ENCODE data around the gene LIN7A. TPM values are rescaled to one million over a fixed set of nuclear protein-coding genes. Genes with fewer than 3 reads are reported as not detected.

The LIN7A gene
- total and polyA plus RNA-seq, 5 donors = 9.2 to 22.3 (median 19.3) TPM

DNA sequence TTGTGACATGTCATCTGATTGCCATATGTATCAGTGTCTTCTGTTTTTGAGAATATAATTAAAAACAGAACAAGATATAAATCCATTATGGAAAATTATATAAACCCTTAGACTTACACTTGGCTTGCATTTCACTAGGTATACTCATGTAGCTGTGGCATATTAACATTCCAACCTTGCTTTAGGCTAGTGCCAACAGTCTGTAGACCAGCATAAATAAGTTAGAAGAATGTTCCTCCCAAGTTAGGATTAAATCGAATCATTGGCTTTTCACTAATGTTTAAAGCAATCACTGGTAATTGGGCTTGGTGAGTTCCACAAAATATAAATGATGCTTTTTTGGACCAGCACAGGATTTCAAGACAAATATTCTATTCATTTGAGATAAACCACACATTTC lies 103.0 kb downstream of the LIN7A start:
- H3K27me3 ChIP-seq (ENCODE audit: control insufficient read depth, insufficient read depth) = no peaks in the 10 kb centered on the region
- H3K4me3 ChIP-seq (ENCODE audit: low read length) = no peak overlapping the region
- no peaks in the 10 kb centered on the region for H3K9me3 ChIP-seq (ENCODE audit: control insufficient read depth, low read length)
- peaks cover 1% of the 10 kb centered on the region for H3K4me1 ChIP-seq (ENCODE audit: control insufficient read depth, insufficient read depth, low read length)
- 0% methylated on average over 1 of the region's 1 CpG for WGBS
- intact Hi-C loops (cut with DNase I) = loop anchor here (5.0 to 10.0 kb wide), 3 partner anchors 100 to 113 kb away; partner anchors contain the start of gene LIN7A (in 3 of the 4)
- no peak for DNase-seq
- no peak for ATAC-seq
- no peak overlapping the region for H3K27ac ChIP-seq (ENCODE audit: low read length)

GRCh38 chr12:80830533-80831088 lies 107.1 kb downstream of the LIN7A start:
- Histone ChIP-seq H3K27me3 (ENCODE audit: control insufficient read depth, insufficient read depth) (no peaks in the 10 kb centered on the region), H3K27ac (ENCODE audit: low read length) (peak overlapping the region; percentile 27), H3K9me3 (ENCODE audit: control insufficient read depth, low read length) (no peaks in the 10 kb centered on the region), H3K4me3 (ENCODE audit: low read length) (no peak overlapping the region), H3K4me1 (ENCODE audit: control insufficient read depth, insufficient read depth, low read length) (no peaks in the 10 kb centered on the region)
- WGBS = 71% methylated on average over 4 of the region's 4 CpGs
- intact Hi-C loops (cut with DNase I) = loop anchor here in 2 of 4 donors (10.0 kb wide), 1 partner anchor 104 kb away; the partner anchor contains the start of gene LIN7A (in 2 of the 2)
- DNase-seq (no peak), ATAC-seq (peak; percentile 35 to 59)

DNA sequence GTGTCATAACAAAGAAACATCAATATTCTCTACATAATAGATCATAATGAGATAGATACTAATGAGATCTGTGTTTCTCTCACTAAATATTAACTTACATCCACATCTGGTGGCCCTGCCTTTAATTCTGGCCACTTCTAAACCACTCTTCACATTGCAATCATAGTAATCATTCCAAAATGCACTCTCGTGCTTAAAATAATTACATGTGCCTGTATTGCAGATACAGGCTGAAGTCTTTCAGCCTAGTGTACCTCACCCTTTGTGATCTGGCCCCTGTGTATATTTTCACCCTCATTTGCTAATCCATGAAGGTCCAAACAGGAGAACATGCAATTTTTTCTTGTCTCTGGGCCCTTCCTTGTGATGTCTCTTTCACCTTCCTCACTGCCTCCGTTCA lies 108.0 kb downstream of the LIN7A start:
- DNase-seq (no peak), ATAC-seq (peak in 1 of 2 donors; percentile 64)
- no peak overlapping the region for H3K27ac ChIP-seq (ENCODE audit: low read length)
- H3K4me3 ChIP-seq (ENCODE audit: low read length) = no peak overlapping the region
- H3K9me3 ChIP-seq (ENCODE audit: control insufficient read depth, low read length) = no peaks in the 10 kb centered on the region
- WGBS = 61% methylated on average over 2 of the region's 2 CpGs
- intact Hi-C loops (cut with DNase I) = loop anchor here in 2 of 4 donors (10.0 kb wide), 1 partner anchor 105 kb away; the partner anchor contains the start of gene LIN7A (in 2 of the 2)
- no peaks in the 10 kb centered on the region for H3K27me3 ChIP-seq (ENCODE audit: control insufficient read depth, insufficient read depth)
- H3K4me1 ChIP-seq (ENCODE audit: control insufficient read depth, insufficient read depth, low read length) = no peaks in the 10 kb centered on the region

DNA sequence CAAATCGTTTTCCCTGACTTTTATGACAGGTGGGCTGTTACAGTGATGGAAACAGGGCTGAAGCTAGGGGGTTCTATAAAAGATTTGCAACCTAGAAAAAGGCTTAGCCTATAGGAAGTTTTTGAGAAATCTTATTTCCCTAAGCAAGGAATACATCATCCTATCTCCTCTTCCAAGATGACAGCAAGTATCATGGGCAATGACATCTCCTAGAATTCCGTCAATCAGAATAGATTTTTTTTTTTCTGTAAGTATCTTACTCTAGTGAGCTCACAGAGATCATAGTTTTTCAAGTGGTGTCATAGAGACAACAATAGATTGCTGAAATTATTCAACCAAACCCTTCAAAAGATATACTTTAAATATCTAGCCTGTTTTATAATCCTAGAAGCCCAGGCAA lies 112.2 kb downstream of the LIN7A start:
- intact Hi-C loops (cut with DNase I) = no loop called here
- no peak overlapping the region for H3K4me3 ChIP-seq (ENCODE audit: low read length)
- WGBS = 69% methylated on average over 2 of the region's 2 CpGs
- DNase-seq = no peak
- no peaks in the 10 kb centered on the region for H3K27me3 ChIP-seq (ENCODE audit: control insufficient read depth, insufficient read depth)
- no peaks in the 10 kb centered on the region for H3K4me1 ChIP-seq (ENCODE audit: control insufficient read depth, insufficient read depth, low read length)
- no peak overlapping the region for H3K27ac ChIP-seq (ENCODE audit: low read length)
- H3K9me3 ChIP-seq (ENCODE audit: control insufficient read depth, low read length) = no peaks in the 10 kb centered on the region
- no peak for ATAC-seq

DNA sequence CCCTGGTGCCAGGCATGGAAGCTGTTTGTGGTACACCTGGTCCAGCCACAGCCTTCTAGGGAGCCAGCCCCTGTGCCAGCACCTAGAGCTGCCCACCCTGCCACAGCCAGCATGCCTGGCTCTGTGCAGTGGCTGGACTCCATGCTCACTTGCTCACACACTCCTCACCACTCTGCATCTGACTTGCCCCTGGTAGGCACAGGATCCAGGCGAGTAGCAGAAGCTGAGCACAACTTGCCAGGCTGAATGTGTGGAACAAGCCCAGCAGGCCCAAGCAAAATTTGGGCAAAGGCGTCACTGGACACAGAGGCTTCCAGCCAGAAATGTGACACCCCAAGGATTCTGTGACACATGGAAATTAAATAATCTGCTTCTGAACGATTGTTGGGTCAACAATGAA lies 114.3 kb downstream of the LIN7A start:
- 65% methylated on average over 3 of the region's 3 CpGs for WGBS
- peak in 1 of 2 donors; percentile 33 for ATAC-seq

GRCh38 chr12:80821513-80822000 lies 116.2 kb downstream of the LIN7A start:
- WGBS = 79% methylated on average over 4 of the region's 4 CpGs
- peak in 1 of 3 donors; percentile 37 for DNase-seq
- Histone ChIP-seq H3K27me3 (ENCODE audit: control insufficient read depth, insufficient read depth) (no peaks in the 10 kb centered on the region), H3K4me3 (ENCODE audit: low read length) (no peak overlapping the region), H3K27ac (ENCODE audit: low read length) (no peak overlapping the region), H3K9me3 (ENCODE audit: control insufficient read depth, low read length) (no peaks in the 10 kb centered on the region), H3K4me1 (ENCODE audit: control insufficient read depth, insufficient read depth, low read length) (no peaks in the 10 kb centered on the region)
- ATAC-seq = peak in 1 of 2 donors; percentile 36
- intact Hi-C loops (cut with DNase I) = no loop called here

More for the DNA sequence above, 114.3 kb downstream of the LIN7A start:
- Histone ChIP-seq H3K27me3 (ENCODE audit: control insufficient read depth, insufficient read depth) (no peaks in the 10 kb centered on the region), H3K4me1 (ENCODE audit: control insufficient read depth, insufficient read depth, low read length) (no peaks in the 10 kb centered on the region), H3K4me3 (ENCODE audit: low read length) (no peak overlapping the region), H3K27ac (ENCODE audit: low read length) (no peak overlapping the region), H3K9me3 (ENCODE audit: control insufficient read depth, low read length) (no peaks in the 10 kb centered on the region)
- DNase-seq = peak in 1 of 3 donors; percentile 36
- intact Hi-C loops (cut with DNase I) = no loop called here

- H3K27ac ChIP-seq (ENCODE audit: low read length) = no peak overlapping the region
- no peak for DNase-seq
- H3K4me1 ChIP-seq (ENCODE audit: control insufficient read depth, insufficient read depth, low read length) = no peaks in the 10 kb centered on the region
- no peaks in the 10 kb centered on the region for H3K27me3 ChIP-seq (ENCODE audit: control insufficient read depth, insufficient read depth)
- H3K4me3 ChIP-seq (ENCODE audit: low read length) = no peak overlapping the region
- no peak for ATAC-seq
- intact Hi-C loops (cut with DNase I) = no loop called here
- H3K9me3 ChIP-seq (ENCODE audit: control insufficient read depth, low read length) = no peaks in the 10 kb centered on the region
Observed at GRCh38 chr12:80818878-80819277, 118.9 kb downstream of the LIN7A start.

- H3K4me3 ChIP-seq (ENCODE audit: low read length) = no peak overlapping the region
- H3K27ac ChIP-seq (ENCODE audit: low read length) = no peak overlapping the region
- H3K4me1 ChIP-seq (ENCODE audit: control insufficient read depth, insufficient read depth, low read length) = no peaks in the 10 kb centered on the region
- intact Hi-C loops (cut with DNase I) = no loop called here
- ATAC-seq = no peak
- no peaks in the 10 kb centered on the region for H3K9me3 ChIP-seq (ENCODE audit: control insufficient read depth, low read length)
- DNase-seq = no peak
- no peaks in the 10 kb centered on the region for H3K27me3 ChIP-seq (ENCODE audit: control insufficient read depth, insufficient read depth)
Observed at GRCh38 chr12:80815351-80815750, 122.4 kb downstream of the LIN7A start.

GRCh38 chr12:80814453-80814852 lies 123.3 kb downstream of the LIN7A start:
- Histone ChIP-seq H3K4me3 (ENCODE audit: low read length) (no peak overlapping the region), H3K27ac (ENCODE audit: low read length) (no peak overlapping the region), H3K27me3 (ENCODE audit: control insufficient read depth, insufficient read depth) (no peaks in the 10 kb centered on the region), H3K4me1 (ENCODE audit: control insufficient read depth, insufficient read depth, low read length) (no peaks in the 10 kb centered on the region), H3K9me3 (ENCODE audit: control insufficient read depth, low read length) (no peaks in the 10 kb centered on the region)
- intact Hi-C loops (cut with DNase I) = no loop called here
- ATAC-seq (no peak), DNase-seq (no peak)
- WGBS = 64% methylated on average over 4 of the region's 4 CpGs

- Histone ChIP-seq H3K27ac (ENCODE audit: low read length) (no peak overlapping the region), H3K27me3 (ENCODE audit: control insufficient read depth, insufficient read depth) (no peaks in the 10 kb centered on the region), H3K4me3 (ENCODE audit: low read length) (no peak overlapping the region), H3K9me3 (ENCODE audit: control insufficient read depth, low read length) (no peaks in the 10 kb centered on the region), H3K4me1 (ENCODE audit: control insufficient read depth, insufficient read depth, low read length) (no peaks in the 10 kb centered on the region)
- 69% methylated on average over 2 of the region's 2 CpGs for WGBS
- ATAC-seq (no peak), DNase-seq (no peak)
- intact Hi-C loops (cut with DNase I) = no loop called here
Observed at GRCh38 chr12:80813820-80814219, 123.9 kb downstream of the LIN7A start.

GRCh38 chr12:80811957-80812708 lies 125.6 kb downstream of the LIN7A start:
- H3K27ac ChIP-seq (ENCODE audit: low read length) = no peak overlapping the region
- whole genome bisulfite sequencing = 94% methylated on average over 3 of the region's 3 CpGs
- H3K9me3 ChIP-seq (ENCODE audit: control insufficient read depth, low read length) = no peaks in the 10 kb centered on the region
- DNase-seq (no peak), ATAC-seq (no peak)
- no peaks in the 10 kb centered on the region for H3K4me1 ChIP-seq (ENCODE audit: control insufficient read depth, insufficient read depth, low read length)
- H3K27me3 ChIP-seq (ENCODE audit: control insufficient read depth, insufficient read depth) = no peaks in the 10 kb centered on the region
- intact Hi-C loops (cut with DNase I) = no loop called here
- no peak overlapping the region for H3K4me3 ChIP-seq (ENCODE audit: low read length)

All from right cardiac atrium (tissue), 5 donors.